CD14-positive monocyte (primary cell): Measurements from ENCODE around the gene FBXL16. TPM values are rescaled to one million over a fixed set of nuclear protein-coding genes. Genes with fewer than 3 reads are reported as not detected.
A peak's percentile ranks its signal among the peaks of the same experiment; 100 is the strongest.
"Not testable (repeated sequence)": the region's sequence is repeated elsewhere in the genome, so short reads cannot be mapped to it uniquely, and the experiment has no call there.

Experiments
- DNase-seq, 3 donors: peaks; one replicate each; pipeline ENCODE4 v3.0.0-alpha.2; 2011 to 2022
- H2AFZ ChIP-seq: 2 replicates; pipeline ENCODE4 v1.6.0; 2012; ENCODE audit warnings: mild to moderate bottlenecking, low read depth, low read length, inconsistent platforms; ENCODE audit not compliant: insufficient read depth, poor library complexity, severe bottlenecking
- H3K27ac ChIP-seq, 2 donors: 1 replicate in 1 of 2; 2 replicates in 1 of 2; pipeline ENCODE4 v1.5.1; 2012 to 2013; ENCODE audit warnings: low read length in 2 of 2, control low read depth in 1 of 2, inconsistent platforms in 1 of 2, low read depth in 1 of 2, mild to moderate bottlenecking in 1 of 2
- H3K27me3 ChIP-seq, 2 donors: one replicate each; pipeline versions ENCODE4 v1.6.0 to v1.6.1; 2011 to 2013; ENCODE audit warnings: low read length in 2 of 2; ENCODE audit not compliant: control insufficient read depth in 2 of 2, insufficient read depth in 2 of 2
- H3K36me3 ChIP-seq, 2 donors: replicated peaks in 1 of 2; 1 replicate in 1 of 2; 2 replicates in 1 of 2; pipeline versions ENCODE4 v1.5.1 to v1.6.1; 2012 to 2013; ENCODE audit warnings: low read length in 2 of 2, control low read depth in 1 of 2, inconsistent platforms in 1 of 2, mild to moderate bottlenecking in 1 of 2; ENCODE audit not compliant: insufficient read depth in 2 of 2, control insufficient read depth in 1 of 2
- H3K4me1 ChIP-seq, 2 donors: 1 replicate in 1 of 2; 2 replicates in 1 of 2; pipeline versions ENCODE4 v1.5.1 to v1.6.1; 2012 to 2013; ENCODE audit warnings: low read length in 2 of 2, control low read depth in 1 of 2, inconsistent platforms in 1 of 2, mild to moderate bottlenecking in 1 of 2, moderate library complexity in 1 of 2; ENCODE audit not compliant: insufficient read depth in 2 of 2, control insufficient read depth in 1 of 2
- H3K4me2 ChIP-seq: replicated peaks from 2 replicates; pipeline ENCODE3; 2012; ENCODE audit warnings: low read length, moderate library complexity, mild to moderate bottlenecking; ENCODE audit not compliant: poor library complexity, severe bottlenecking; ENCODE audit errors: extremely low read depth
- H3K4me3 ChIP-seq, 3 experiments: fragments of 200-600 bp in 1 of 3; sonication (generic) in 1 of 3; replicated peaks in 1 of 3; 1 replicate in 2 of 3; 2 replicates in 1 of 3; pipeline ENCODE4 v1.5.1; 2011 to 2013; ENCODE audit warnings: low read length in 3 of 3, mild to moderate bottlenecking in 3 of 3, control low read depth in 2 of 3, low read depth in 2 of 3, inconsistent platforms in 1 of 3, moderate library complexity in 1 of 3
- H3K79me2 ChIP-seq: 2 replicates; pipeline ENCODE4 v1.6.0; 2012; ENCODE audit warnings: mild to moderate bottlenecking, control low read depth, inconsistent platforms, low read length, moderate library complexity; ENCODE audit not compliant: insufficient read depth
- H3K9ac ChIP-seq: 2 replicates; pipeline ENCODE4 v1.6.0; 2017; ENCODE audit warnings: low read length, mild to moderate bottlenecking; ENCODE audit not compliant: insufficient read depth, poor library complexity, severe bottlenecking
- H3K9me3 ChIP-seq, 2 donors: replicated peaks in 1 of 2; 1 replicate in 1 of 2; 2 replicates in 1 of 2; pipeline versions ENCODE4 v1.5.1 to v1.6.1; 2012 to 2013; ENCODE audit warnings: low read length in 2 of 2, control low read depth in 1 of 2; ENCODE audit not compliant: control insufficient read depth in 1 of 2, insufficient read depth in 1 of 2
- H4K20me1 ChIP-seq: 2 replicates; pipeline ENCODE4 v1.6.0; 2012; ENCODE audit warnings: mild to moderate bottlenecking, low read length, control low read depth, moderate library complexity; ENCODE audit not compliant: insufficient read depth
- H3K27ac Mint-ChIP-seq, 7 donors: one replicate each; pipeline ENCODE4 v1.8.0; 2020; ENCODE audit warnings: mild to moderate bottlenecking in 7 of 7, mixed read lengths in 7 of 7, moderate library complexity in 6 of 7, inconsistent platforms in 2 of 7
- H3K27me3 Mint-ChIP-seq, 3 donors: one replicate each; pipeline ENCODE4 v1.8.0; 2021 to 2022; ENCODE audit warnings: low read depth in 3 of 3, mild to moderate bottlenecking in 3 of 3, mixed read lengths in 3 of 3, moderate library complexity in 3 of 3, inconsistent platforms in 1 of 3
- H3K36me3 Mint-ChIP-seq, 2 donors: one replicate each; pipeline ENCODE4 v1.8.0; 2020; ENCODE audit warnings: mixed read lengths in 2 of 2, inconsistent platforms in 1 of 2, mild to moderate bottlenecking in 1 of 2
- H3K4me1 Mint-ChIP-seq: one replicate; pipeline ENCODE4 v1.8.0; 2020; ENCODE audit warnings: mild to moderate bottlenecking, mixed read lengths
- H3K4me3 Mint-ChIP-seq, 2 donors: one replicate each; pipeline ENCODE4 v1.8.0; 2020; ENCODE audit warnings: mild to moderate bottlenecking in 2 of 2, mixed read lengths in 2 of 2, moderate library complexity in 1 of 2
- H3K9me3 Mint-ChIP-seq, 7 donors: one replicate each; pipeline ENCODE4 v1.8.0; 2020 to 2022; ENCODE audit warnings: mixed read lengths in 7 of 7, mild to moderate bottlenecking in 6 of 7, moderate library complexity in 6 of 7, inconsistent platforms in 2 of 7
- WGBS: methylation state at CpG from one replicate; pipeline ENCODE4 v1.1.5; 2013; ENCODE audit warnings: missing lambda C conversion rate; ENCODE audit not compliant: insufficient coverage; 5-methylcytosine and 5-hydroxymethylcytosine counted together
- intact Hi-C, 2 donors: fragments of 100-400 bp; cut with micrococcal nuclease; formaldehyde crosslinking; loops; one replicate each; pipeline versions ENCODE4 v1.15.0 to v1.15.1; 2023
- polyA plus RNA-seq, 3 donors: library from polyadenylated mRNA; depleted of rRNA in 1 of 3; unstranded in 2 of 3; stranded (reverse) in 1 of 3; fragments of 300-500 nt in 2 of 3; fragments of >200 nt in 1 of 3; fragmentation: Illumina TruSeq in 2 of 3; gene quantifications; 1 replicate in 2 of 3; 2 replicates in 1 of 3; pipeline ENCODE4 v1.2.3, GENCODE V29; 2012 to 2021
- TF ChIP-seq, protein P1 (sequence below): fragments of 200-600 bp; IDR thresholded peaks from one replicate; pipeline ENCODE4 v1.8.0; 2022; ENCODE audit warnings: antibody characterized with exemption, mild to moderate bottlenecking

The FBXL16 gene
- polyA plus RNA-seq, 3 donors = 0.28 to 1.0 (median 0.49) TPM

DNA sequence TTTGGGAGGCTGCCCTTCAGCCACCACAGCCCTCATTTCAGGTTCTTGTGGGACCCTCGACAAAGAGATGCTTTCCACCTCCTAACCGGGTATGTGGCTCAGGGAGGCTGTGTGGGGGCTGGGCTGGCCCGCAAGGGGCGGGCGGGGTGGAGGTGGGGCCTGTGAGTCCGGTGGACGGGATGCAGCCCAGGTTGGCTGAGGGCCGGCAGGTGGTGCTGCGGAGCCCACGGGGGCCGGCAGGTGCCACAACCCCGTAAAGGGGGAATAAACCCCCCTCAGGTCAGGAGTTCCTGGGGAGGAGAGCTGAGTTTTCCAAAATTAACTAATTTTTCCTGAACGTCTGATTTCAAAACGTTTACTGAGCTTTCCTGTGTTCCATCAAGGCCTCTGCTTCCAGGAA is 40.1 kb upstream of the FBXL16 start:
- WGBS = 18% methylated on average over 8 of the region's 14 CpGs

GRCh38 chr16:743794-744500 is 38.3 kb upstream of the FBXL16 start:
- Histone ChIP-seq H3K4me2 (no peak overlapping the region), H3K9me3 (no peaks in the 10 kb centered on the region), H2AFZ (no peak overlapping the region), H3K9ac (no peak overlapping the region), H4K20me1 (peaks cover 5% of the 10 kb centered on the region), H3K36me3 (peaks cover 0 to 2% of the 10 kb centered on the region in 2 donors), H3K4me1 (peaks cover 14 to 17% of the 10 kb centered on the region in 2 donors), H3K27ac (no peak overlapping the region), H3K79me2 (peaks cover 12% of the 10 kb centered on the region), H3K27me3 (no peaks in the 10 kb centered on the region), H3K4me3 (no peak overlapping the region)
- no peak overlapping the region for H3K27ac Mint-ChIP-seq
- DNase-seq = no peak
- 91% methylated on average over 17 of the region's 21 CpGs for WGBS
- peaks cover 0 to 1% (median 0%) of the 10 kb centered on the region in 3 donors for H3K27me3 Mint-ChIP-seq
- peaks cover 3 to 8% of the 10 kb centered on the region in 2 donors for H3K36me3 Mint-ChIP-seq
- TF ChIP-seq, protein P1, sequence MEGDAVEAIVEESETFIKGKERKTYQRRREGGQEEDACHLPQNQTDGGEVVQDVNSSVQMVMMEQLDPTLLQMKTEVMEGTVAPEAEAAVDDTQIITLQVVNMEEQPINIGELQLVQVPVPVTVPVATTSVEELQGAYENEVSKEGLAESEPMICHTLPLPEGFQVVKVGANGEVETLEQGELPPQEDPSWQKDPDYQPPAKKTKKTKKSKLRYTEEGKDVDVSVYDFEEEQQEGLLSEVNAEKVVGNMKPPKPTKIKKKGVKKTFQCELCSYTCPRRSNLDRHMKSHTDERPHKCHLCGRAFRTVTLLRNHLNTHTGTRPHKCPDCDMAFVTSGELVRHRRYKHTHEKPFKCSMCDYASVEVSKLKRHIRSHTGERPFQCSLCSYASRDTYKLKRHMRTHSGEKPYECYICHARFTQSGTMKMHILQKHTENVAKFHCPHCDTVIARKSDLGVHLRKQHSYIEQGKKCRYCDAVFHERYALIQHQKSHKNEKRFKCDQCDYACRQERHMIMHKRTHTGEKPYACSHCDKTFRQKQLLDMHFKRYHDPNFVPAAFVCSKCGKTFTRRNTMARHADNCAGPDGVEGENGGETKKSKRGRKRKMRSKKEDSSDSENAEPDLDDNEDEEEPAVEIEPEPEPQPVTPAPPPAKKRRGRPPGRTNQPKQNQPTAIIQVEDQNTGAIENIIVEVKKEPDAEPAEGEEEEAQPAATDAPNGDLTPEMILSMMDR = peak; percentile 16
- peaks cover 16% of the 10 kb centered on the region for H3K4me1 Mint-ChIP-seq
- no peak overlapping the region for H3K4me3 Mint-ChIP-seq
- H3K9me3 Mint-ChIP-seq = no peaks in the 10 kb centered on the region
- intact Hi-C loops = no loop called here

More for the DNA sequence above, 40.1 kb upstream of the FBXL16 start:
- Histone ChIP-seq H3K4me1 (peaks cover 5 to 6% of the 10 kb centered on the region in 2 donors), H2AFZ (no peak overlapping the region), H3K4me2 (no peak overlapping the region), H3K4me3 (no peak overlapping the region), H3K36me3 (no peaks in the 10 kb centered on the region), H3K9me3 (no peaks in the 10 kb centered on the region), H3K9ac (no peak overlapping the region), H4K20me1 (no peaks in the 10 kb centered on the region), H3K27ac (no peak overlapping the region), H3K79me2 (peaks cover under 1% of the 10 kb centered on the region), H3K27me3 (no peaks in the 10 kb centered on the region)
- Mint-ChIP-seq H3K36me3 (no peaks in the 10 kb centered on the region), H3K9me3 (no peaks in the 10 kb centered on the region), H3K4me3 (no peak overlapping the region), H3K27ac (no peak overlapping the region), H3K27me3 (peaks cover 0 to 1% (median 0%) of the 10 kb centered on the region in 3 donors), H3K4me1 (peaks cover 4% of the 10 kb centered on the region)
- intact Hi-C loops = no loop called here
- DNase-seq = no peak
- TF ChIP-seq, protein P1 = peak; percentile 29

GRCh38 chr16:742894-743293 is 37.3 kb upstream of the FBXL16 start:
- H3K4me3 ChIP-seq, H3K27me3 ChIP-seq, H3K27ac ChIP-seq, H3K4me2 ChIP-seq, H3K9me3 ChIP-seq, H3K36me3 ChIP-seq, H2AFZ ChIP-seq, DNase-seq, H3K9me3 Mint-ChIP-seq, H3K27me3 Mint-ChIP-seq, intact Hi-C loops, H3K4me3 Mint-ChIP-seq, H3K9ac ChIP-seq, H4K20me1 ChIP-seq: not testable (repeated sequence)
- peaks cover 14 to 17% of the 10 kb centered on the region in 2 donors for H3K4me1 ChIP-seq
- H3K79me2 ChIP-seq = peaks cover 12% of the 10 kb centered on the region
- WGBS = 89% methylated on average over 6 of the region's 14 CpGs
- Mint-ChIP-seq H3K36me3 (peaks cover 5 to 17% of the 10 kb centered on the region in 2 donors), H3K4me1 (peaks cover 16% of the 10 kb centered on the region), H3K27ac (peak overlapping the region in 1 of 7 donors; percentile 57)
